ENCODE measurements around the gene EP400.
"Not testable (repeated sequence)": the region's sequence is repeated elsewhere in the genome, so short reads cannot be mapped to it uniquely, and the experiment has no call there.

EP400 gene

GRCh38 chr12:132071830-132072384, 122.2 kb downstream of the EP400 start:
- DNase-seq = no peak

GRCh38 chr12:132074216-132074615, 124.5 kb downstream of the EP400 start:
- DNase-seq = no peak

- no peak for DNase-seq
These were observed 125.4 kb downstream of the EP400 start for GRCh38 chr12:132075026-132075713.

GRCh38 chr12:132075714-132076553, 126.2 kb downstream of the EP400 start:
- DNase-seq = no peak

DNA sequence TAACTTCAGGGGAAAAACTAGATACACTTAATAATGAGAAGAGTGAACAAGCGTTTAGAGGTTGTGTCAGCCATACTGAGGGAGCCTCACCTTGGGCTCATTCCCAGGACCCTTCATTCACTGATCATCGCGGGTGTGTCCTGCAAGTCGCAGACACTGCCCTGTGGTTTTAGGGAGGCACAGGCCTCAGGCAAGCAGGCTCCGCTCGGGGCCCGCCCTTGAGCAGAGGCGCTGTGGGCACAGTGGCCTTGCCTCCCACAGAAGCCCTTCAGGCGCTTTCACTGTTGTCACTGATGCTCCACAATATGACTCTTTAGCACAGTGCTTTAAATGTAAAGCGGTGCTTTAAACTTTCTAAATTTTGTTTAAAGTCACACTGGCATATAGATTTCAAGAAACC, 127.0 kb downstream of the EP400 start:
- no peak for DNase-seq

DNA sequence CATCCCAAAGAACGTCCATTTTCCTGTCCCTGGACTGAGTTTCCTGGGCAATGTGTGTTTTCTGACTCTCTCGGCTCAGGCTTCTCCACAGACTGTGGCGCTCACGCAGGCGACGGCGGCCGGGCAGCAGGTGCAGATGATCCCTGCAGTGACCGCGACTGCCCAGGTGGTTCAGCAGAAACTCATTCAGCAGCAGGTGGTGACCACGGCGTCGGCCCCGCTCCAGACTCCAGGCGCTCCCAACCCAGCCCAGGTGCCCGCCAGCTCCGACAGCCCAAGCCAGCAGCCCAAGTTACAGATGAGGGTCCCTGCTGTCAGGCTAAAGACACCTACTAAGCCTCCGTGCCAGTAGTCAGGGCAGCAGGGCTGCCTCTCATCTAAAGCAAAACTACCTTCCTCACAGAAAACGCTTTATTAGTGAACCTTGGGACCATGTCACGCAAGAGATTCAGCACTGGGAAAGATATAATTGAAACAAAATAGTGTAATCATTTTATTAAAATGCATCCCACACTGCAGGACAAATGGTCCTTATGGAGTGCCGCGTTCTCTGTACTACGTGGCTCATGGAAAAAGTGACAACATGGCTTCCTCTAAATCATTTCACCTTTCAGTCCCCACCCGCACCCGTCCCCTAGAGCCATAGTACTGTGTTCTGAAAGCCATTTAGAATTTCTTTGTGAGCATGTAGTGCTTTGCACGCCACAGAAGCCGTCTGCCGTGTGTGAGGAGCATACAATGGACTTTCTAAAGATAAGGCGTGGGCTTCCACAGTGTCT, 127.8 kb downstream of the EP400 start:
- DNase-seq = no peak

- DNase-seq = no peak
These were observed 128.4 kb downstream of the EP400 start for GRCh38 chr12:132078190-132078589.

DNA sequence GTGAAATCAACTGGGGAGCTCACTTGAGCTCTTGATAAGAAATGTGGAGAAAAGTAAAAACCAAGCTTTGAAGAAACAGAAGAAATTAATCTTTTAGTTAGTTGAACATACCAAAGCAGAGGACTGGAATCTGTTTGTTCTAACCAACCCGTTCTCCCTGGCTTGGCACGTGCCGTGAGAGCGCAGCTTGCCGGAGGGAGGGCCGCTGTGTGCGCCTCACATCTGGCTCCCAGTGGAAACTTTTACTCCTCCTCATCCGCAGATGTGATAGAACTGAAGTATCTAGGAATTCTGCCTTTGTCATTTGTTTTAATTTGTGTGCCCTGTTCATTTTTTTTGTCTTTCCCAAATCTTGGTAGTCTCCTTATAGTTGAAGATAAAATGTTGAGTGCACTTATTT, 129.5 kb downstream of the EP400 start:
- no peak for DNase-seq

DNA sequence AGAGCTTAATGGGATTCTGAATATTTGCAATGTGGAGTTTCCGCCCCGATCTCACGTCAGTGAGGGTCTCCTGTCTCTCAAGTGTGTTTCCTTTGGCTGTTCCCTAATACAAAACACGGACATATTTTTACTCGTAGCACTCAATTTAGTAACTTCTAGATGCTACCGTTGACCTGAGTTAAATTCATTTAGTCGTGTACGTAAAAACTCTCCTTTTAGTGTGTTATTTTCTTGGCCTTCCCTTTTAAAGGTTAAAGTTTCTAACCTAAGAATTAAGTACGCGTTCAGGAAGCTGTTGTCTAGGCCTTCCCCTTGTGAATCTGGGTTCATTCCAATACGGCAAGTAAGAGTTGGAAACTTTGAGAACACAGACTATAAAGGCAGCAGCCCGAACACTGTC, 130.0 kb downstream of the EP400 start:
- DNase-seq = no peak

DNA sequence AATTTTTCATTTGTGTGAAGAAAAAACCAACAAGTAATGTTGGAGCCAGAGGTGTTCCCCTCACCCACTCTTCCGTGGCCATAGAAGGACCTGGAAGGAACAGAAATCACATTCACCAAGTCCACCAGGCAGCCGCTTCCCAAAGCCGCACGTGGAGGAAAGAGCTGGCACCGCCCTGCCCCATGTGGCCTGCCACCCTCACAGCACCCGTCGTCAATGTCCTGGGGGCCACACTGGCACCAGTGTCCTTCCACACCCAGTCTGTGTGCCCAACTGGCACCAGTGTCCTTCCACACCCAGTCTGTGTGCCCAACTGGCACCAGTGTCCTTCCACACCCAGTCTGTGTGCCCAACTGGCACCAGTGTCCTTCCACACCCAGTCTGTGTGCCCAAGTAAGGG, 130.8 kb downstream of the EP400 start:
- not testable (repeated sequence) for DNase-seq

DNA sequence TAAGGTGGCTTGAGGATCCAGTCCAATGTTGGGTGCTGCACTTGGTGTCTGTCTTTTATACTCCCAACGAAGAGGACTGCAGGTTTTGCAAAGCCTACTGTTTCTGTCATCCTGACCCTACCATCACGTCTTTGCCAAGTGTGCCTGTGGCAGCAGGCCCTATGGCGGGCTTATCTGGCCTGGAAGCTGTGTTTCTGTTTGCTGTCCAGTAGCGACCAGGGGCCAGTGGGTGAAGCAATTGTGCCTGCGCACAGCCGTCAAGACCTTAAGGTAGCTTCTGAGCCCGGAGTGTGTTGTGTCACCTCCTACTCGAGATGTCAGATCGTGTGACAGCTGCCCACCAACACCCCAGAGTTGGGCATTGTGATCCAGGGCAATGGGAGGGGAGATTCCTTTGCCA, 131.7 kb downstream of the EP400 start:
- DNase-seq = no peak

DNA sequence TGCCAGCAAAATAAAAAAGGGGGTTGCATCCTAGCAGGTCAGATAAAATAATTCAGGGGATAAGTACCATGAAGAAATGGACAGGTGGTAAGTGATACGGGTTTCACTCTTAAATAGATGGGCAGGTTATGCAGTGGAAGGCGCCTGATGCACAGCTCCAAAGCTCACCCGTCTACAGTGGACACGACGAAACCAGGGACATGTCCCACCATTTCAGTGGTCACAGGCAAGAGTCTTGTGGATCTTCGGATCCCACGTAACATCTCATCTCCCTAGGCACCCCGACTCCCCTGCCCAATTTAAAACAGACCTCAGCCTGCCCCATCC, 133.8 kb downstream of the EP400 start:
- DNase-seq = no peak

DNA sequence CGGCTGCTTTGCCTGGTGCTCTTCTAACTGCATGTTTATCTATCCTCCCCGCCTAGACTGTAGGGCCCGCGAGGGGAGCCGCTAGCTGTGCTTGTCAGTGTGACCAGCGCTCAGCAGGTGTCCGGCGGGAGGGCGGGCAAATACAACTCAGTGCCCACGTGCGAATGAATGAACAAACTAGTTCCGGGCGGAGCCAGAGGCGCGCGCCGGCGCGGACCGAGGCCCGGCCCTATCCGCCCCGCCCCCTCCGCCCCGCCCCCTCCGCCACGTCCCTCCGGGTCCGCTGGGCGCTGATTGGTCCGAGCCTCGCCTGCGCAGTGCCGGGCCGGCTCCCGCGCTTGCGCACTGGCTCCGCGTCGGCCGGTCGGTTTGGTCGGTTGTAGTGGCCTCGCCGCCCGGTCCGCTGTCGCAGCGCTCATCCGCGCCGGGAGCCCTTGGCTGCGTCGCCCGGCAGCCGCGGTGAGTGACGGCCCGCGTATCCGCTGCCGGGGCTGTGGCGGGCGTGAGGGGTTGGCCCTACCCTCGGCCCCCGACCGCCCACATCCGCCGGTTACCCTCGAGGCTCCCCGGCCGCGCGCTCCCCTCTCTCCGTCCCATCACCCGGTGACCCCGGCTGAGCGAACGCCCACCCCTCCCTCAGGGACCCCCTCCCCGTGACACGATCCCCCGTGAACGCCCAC, 134.3 kb downstream of the EP400 start:
- peak; percentile 95 for DNase-seq

GRCh38 chr12:132084621-132085290, 135.0 kb downstream of the EP400 start:
- peak; percentile 8 for DNase-seq

DNA sequence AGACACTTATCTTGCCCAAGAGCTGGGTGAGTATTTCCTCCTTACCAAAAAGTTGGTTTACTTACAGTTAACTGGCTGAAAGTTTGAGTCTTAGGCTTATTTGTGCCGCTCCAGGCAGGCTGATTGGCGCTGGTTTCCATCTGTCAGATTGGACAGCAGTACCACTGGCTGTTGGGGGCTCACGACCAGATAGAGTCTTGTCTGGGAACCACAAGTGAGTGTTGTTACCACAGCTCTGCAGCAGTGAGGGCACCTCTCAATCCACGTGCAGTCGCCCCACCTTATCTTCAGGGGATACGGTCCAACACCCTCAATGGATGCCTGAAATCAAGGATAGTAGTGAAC, 135.5 kb downstream of the EP400 start:
- DNase-seq = no peak

GRCh38 chr12:132089407-132089910, 139.7 kb downstream of the EP400 start:
- DNase-seq = no peak

DNA sequence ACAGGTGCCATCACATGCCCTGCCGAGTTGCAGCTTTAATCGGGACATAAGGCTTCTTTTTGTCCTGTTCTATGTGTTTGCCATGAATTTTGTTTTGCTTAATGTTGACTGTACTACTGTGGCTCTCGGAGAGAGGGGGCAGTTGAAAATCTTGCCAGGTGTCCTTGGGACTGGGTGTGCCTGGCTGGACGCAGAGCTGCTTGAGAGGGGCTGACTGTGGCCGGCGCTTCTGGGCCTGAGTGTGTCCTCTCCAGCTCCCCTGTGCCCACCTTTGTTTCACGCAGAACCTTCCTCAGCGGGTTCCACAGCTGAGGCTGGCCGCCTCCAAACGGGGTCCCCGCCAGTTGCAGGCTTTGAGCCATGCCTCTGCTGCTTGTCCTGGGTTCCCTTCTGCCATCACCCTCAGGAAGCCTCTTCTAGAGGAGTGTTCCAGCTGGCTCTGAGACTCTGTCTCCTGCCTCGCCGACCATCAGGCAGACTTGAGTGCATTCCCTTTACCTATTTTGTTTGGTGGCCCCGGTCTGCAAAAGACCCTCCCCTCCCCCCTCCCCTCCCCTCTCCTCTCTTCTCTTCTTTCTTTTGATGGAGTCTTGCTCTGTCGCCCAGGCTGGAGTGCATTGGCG, 144.6 kb downstream of the EP400 start:
- no peak for DNase-seq

GRCh38 chr12:132095520-132096409, 146.0 kb downstream of the EP400 start:
- no peak for DNase-seq

- DNase-seq = no peak
These were observed 150.0 kb downstream of the EP400 start for GRCh38 chr12:132099739-132100138.

DNA sequence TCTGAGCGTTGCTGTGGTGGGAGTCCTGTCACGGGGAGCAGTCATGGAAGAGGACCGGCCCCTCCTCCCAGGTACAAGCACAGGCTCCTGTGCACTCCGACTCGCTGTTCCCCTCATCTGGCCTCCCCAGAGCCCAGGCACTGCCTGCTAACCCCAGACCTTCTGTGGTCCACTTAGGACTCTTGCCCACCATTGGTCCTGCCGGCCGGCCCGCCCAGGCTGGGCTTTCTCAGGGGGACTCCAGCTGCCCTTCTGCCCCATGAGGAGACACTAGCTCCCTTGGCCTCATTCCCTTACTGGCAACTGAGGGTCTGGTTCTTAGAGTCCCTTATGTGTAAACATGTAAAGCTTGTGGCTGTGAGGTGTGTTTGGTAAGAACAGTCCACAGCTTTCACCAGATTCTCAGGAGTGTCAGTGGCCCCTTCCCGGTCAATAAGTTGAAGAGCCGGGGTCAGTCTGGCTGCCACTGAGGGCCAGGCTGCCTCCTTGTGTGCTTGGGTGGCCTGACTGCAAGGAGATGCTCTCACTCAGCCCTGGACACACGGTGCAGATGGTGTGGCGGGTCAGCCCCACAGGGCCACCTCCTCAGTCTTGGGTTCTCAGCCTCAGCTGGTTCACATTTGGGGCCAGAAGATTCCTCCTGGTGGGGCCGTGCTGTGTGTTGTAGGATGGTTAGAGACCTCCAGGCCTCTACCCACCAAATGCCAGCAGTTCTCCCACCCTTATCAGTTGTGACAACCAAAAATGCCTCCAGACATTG, 150.7 kb downstream of the EP400 start:
- no peak for DNase-seq

Data from COR-L47 (cell line).